AG08396 (cell line): ENCODE data around the gene TMEM232.

Experiments
- DNase-seq: peaks from one replicate; pipeline ENCODE4 v3.0.0; 2012; ENCODE audit warnings: low spot score, mixed read lengths

TMEM232 gene

DNA sequence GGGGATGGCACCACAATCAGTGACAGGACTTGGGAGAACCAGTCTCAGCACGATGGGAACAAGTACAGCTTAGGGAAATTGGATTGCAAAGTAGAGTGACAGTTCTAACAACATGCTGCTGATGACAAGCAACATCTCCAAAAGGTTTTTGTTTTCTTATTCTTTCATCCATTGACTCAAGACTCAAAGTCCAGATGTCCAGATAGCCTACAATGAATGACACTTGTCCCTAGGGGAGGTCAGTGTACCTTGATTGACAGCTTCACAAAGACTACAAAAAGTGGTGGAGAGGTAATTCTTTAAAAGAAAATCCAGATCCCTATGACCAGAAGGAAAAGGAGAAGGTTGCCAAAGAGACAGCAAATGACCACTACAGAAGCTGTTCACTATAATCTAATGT lies 323.9 kb downstream of the TMEM232 start:
- DNase-seq: no peak

DNA sequence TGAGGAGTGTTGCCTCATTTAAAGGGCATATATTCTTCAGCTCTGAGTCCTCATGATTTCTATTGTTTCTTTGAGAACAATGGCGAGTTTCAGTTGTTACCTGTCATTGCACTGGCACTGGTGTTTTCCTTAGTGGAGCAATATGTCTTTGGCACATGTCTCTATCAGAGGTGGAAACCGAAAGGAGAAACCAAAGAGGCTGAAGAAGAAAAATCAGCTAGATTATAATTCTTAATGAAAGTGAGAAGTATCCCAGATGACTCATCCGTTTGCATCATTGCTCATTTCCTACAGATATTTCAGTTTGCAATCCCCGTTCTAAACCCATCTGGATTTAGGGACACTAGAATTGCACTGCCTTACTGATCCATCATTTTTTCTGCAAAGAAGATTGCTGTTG lies 324.6 kb downstream of the TMEM232 start:
- no peak for DNase-seq

DNA sequence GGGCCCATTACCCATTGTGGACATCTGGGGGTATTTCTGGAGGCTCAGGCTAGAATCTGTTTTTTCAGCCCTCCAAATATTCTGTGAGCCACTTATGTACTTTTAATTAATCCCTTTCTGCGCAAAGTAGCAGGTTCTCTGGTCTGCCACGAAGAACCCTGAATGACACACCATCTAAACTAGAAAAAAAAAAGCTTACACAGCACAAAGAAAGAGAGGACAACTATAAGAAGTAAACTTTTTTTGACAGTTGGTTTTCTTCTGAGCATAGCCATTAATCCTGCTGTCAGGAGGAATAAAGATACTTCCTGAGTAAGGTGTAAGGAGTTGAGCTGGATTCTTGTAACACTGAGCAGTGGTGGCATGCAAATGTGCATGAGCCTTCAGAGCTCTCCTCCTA lies 327.5 kb downstream of the TMEM232 start:
- DNase-seq: no peak

DNA sequence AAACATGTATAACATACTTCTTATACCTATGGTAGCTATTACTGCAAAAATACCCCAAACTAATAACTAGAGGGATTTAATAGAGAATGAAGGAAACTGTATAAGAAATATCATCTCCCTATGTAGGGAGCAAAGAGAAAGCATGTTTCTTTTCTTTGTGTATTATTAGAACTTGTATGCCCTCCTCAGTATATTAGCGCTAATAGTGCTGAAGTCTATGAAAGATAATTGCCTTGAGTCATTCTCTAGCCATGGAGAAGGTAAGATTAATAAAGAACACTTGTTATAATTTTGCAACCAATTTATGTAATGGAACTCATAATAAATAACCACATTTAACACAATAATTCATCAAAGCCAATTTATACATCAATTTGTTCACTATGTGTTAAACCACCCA lies 329.2 kb downstream of the TMEM232 start:
- DNase-seq: no peak

DNA sequence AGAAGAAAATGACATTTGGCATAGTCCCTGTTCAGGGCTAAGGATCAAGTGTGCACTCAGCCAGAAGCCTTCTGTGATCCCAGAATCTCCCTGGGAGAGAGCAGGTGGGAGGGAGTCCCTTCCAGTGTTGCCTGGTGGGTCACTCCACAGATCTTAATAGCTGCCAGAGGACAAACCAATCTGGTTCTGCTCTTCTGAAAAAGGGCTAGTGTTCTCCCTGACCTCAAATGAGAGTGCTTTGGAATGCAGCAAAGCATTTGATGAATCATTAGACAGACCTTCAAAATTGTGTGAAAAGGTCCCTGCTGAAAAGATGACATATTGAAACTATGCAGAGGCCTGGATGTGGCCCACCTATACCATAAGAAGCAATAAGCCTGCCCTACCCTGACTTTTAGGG lies 339.7 kb downstream of the TMEM232 start:
- peak; percentile 64 for DNase-seq

DNA sequence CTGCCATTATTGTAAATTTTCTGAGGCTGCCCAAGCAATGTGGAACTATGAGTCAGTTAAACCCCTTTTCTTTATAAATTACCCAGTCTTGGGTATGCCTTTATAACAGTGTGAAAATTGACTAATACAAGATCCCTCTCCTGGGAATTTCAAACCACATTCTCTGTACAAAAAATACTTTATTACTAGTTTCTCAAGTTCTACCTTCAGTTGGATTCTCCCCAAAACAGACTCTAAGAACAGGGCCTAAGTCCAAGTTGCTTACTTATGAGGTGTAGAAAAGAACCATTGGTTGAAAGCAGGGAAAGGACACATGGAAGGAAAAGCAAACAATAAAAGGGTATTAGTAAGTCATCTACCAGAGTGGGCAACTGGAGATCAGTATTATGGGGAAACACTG lies 343.2 kb downstream of the TMEM232 start:
- DNase-seq: no peak

DNA sequence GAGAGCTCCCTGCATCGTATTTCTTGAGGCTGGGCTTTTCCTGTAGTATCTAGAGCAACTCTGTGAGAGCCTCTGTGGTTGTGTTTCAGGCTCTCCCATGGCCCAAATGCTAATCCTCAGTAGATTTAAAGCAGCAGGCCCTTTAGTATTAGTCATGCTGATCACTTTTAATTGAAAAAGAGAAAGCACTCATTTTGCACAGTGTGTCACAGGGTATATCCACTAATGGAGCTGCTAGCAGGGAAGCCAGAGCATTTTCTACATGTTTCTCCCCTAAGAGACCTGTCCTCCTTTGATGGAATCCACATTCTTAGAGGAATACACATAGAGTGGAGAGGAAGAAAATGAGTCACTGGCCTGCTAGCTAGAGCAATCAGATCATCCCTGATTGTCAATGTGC lies 348.5 kb downstream of the TMEM232 start:
- DNase-seq: peak; percentile 47

DNA sequence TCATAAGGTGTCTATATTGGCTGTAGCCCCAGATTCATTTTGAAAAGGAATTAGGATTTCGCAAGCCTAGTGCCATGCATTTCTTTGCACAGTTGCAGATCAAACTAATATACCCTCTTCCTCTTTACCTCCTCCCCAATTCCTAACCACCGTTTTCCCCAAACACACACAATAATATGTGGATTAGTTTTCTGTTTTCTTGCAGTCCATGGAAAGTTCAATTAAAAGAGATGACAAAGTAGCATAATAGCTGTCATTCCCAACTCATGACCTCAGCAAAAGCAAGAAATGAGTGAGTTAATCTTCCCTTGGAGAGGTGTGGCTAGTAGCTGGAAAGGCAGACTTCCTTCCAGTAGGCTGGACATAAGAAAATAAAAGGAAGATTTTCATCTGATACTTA lies 349.1 kb downstream of the TMEM232 start:
- DNase-seq: peak; percentile 22

DNA sequence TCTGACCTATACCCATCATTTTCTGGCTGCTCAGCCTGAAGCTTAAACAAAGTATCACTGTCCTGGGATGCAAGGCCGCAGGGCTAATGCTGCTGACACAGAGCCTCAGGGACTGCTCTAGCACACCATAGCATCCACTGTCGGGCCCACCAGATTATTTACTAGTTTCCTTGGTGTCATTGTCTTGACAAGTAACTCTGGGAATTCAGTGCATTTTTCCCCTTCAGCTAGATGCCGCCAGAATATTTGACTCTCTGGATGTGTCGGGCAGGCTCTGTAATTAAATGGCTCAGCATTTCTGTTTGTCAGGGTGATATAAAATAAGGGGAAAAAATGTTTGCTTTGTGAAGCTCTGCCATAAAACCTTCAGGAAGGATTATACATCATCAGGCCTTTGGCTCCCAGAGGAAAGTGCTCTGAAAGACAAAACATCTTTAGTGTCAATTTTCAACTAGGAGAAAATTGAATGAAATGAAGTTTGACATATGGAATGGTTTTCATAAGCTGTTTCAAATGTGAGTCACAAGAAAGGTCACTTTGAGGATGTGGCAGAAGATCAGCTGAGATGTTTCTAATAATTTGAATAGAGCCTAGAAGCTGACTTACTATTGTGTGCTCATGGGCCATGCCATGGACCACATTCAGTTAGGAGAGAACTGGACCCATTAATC lies 350.1 kb downstream of the TMEM232 start:
- no peak for DNase-seq

- no peak for DNase-seq
Observed at GRCh38 chr5:110371725-110372041, 354.8 kb downstream of the TMEM232 start.

GRCh38 chr5:110371011-110371724 lies 355.3 kb downstream of the TMEM232 start:
- no peak for DNase-seq
